T1000 (cell line): ENCODE results near the gene ACTL6A.
"Not testable (repeated sequence)": the region's sequence is repeated elsewhere in the genome, so short reads cannot be mapped to it uniquely, and the experiment has no call there.

Experiments used
- DNase-seq: peaks from one replicate; lab custom pipeline; 2025; ENCODE audit warnings: mixed read lengths; lab: John Stamatoyannopoulos, UW

The ACTL6A gene

DNA sequence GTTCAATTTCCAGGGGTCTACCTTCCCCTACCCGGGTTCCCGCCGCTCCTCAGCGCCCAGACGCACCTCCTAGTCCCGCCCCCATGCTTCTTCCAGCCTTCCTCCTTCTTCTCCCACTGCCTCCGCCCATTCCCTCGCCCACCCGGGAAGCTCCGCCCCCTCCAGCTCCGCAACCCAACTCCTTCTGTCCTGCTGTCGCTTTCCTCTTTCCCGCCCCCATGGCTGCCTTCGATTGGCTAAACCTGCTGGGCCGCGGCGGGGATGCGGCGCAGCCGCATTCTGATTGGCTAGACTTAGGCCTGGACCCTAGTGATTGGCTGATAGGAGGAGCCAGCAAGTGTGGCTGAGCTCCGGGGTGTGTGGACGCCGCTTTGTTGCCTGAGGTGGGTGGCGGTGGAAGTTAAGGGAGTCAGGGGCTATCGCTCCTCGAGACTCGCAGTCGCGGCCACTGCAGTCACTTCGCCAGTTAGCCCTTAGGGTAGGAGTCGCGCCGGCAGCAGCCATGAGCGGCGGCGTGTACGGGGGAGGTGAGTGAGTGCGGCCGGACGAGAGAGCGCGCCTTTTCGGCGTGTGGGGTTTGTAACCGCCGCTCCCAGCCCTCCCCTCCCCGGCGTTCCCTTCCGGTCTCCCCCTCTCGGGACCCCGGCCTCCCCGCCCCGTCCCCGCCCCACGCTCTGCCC lies at the start of gene ACTL6A:
ACTL6A (plus strand) TSS at position 336 of the 680 bp plus-strand sequence; CDS start at position 503, 167 bp downstream.
- peak; percentile 98 for DNase-seq

DNA sequence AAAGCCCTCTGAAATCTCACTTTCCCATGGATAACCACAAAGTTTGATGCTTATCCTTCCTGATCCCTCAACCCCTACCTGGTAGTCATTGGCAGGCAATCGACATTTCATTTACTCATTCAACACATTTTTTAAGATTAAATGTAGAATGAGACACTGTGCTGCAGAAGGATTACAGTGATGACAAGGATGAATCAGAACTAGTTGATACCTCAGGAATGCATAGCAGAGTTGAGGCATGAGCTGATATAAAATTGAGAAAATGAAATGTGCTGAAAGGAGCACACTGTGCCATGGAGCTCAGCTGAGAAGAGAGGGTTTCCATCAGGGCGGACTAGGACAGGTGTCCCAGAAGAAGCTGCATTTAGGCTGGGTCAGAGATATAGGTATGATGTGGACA lies 48.9 kb upstream of the ACTL6A start:
- no peak for DNase-seq

DNA sequence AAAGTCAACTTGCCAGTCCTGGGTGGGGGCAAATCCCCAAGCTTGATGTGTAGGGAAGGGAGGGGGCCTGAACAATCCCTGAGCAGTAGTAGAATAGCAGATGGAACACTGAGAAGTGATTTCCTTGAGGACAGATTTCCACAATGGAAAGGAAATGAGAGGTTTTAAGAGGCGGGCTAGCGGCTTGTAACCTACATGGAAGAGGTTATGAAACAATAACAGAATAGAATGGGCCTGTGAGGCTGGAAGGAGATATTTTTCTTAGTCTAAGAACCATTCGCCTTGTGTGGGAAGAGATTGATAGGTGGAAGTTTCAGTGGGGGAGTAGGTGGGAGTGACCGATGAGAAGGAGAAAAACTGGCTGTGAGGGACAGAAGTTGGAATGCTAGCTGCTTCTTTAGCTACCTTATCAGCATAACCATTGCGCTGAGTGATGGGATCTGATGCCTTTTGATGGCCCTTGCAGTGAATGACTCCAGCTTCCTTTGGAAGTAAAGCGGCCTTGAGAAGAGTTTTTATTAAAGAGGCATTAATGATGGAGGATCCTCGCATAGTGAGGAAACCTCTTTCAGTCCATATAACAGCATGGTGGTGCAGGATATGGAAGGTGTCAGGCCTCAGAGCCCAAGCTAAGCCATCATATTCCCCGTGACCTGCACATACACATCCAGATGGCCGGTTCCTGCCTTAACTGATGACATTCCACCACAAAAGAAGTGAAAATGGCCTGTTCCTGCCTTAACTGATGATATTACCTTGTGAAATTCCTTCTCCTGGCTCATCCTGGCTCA lies 46.1 kb upstream of the ACTL6A start:
- DNase-seq = not testable (repeated sequence)

DNA sequence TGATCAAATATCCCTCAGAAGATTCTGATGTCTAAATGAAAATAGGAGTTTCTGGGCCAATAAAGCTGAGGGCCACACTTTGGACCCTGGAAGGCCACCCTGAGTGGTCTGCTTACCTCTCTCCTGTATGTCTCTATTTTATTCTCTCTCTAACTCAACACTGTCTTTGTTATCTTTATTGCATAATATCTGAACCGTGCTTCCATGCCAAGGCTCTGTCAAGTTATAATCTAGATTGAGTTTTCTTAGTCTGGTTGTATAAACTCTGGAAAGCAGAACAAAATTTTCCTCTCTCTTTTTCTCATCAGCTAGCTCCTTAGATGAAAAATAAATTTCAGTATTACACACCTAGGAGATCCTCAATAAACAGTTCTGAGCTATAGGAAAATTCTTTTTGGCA lies 36.2 kb upstream of the ACTL6A start:
- no peak for DNase-seq

DNA sequence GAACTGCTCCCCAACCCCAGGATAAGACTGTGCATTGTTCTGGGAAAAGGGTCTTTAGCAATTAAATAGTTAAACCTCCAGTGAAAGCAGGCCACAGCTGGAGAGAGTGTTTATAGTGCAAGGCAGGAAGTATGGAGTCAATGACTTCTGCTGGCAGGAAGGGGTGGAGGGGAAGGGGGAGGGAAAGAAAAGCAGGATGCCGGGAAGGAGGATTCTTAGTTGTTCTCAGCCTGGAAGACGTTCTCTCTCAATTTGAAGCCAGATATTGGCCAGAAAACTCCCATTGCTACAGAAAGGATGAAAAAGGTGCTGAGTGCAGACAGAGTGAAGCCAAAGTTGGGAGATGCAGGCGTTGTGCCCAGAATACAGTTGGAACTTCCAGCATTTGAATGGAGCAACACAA lies 35.7 kb upstream of the ACTL6A start:
- no peak for DNase-seq

DNA sequence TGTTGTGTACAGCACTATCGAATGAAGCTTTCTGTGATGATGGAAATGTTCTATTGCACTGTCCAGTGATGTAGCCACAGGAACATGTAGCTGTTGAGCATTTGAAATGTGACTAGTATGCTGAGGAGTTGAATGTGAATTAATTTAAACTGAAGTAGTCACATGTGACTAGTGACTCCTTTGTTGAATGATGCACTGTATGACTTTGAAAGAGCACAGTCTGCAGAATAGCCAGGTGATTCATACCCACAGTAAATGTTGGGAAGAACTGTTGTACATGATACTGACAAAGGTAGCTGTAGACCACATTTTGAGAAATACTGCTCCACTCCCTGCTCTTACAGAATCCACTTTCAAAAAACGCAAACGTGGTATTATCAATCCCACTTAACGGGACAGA lies 34.0 kb upstream of the ACTL6A start:
- no peak for DNase-seq

DNA sequence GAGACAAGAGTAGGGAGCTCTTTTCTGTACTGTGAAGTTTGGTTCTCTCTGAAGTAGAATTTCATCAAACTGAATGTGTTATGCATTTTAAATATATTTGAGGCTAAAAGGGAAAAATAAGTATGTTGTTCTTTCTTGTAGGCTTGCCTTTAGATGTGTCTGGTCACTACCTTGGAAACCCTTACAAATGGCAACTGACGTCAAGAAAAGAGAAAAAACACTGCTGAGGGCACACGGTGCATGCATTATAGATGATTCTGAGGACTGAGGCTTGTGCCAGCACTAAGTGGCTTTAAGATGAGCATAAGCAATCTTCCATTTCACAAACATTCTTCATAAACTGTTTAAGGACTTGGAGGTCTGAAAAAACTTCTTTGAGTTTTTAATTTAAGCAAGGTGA lies 31.1 kb upstream of the ACTL6A start:
- no peak for DNase-seq

DNA sequence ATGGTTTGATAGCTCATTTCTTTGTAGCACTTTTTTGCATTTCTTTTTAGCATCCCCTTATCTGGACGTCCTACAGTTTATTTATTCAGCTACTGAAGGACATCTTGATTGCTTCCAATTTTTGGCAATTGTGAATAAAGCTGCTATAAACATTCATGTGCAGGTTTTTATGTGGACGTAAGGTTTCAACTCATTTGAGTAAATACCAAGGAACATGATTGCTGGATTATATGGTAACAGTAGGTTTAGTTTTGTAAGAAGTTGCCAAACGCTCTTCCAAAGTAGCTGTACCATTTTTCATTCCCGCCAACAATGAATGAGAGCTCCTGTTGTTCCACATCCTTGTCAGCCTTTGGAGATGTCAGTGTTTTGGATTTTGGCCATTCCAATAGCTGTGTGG lies 29.5 kb upstream of the ACTL6A start:
- DNase-seq = no peak

DNA sequence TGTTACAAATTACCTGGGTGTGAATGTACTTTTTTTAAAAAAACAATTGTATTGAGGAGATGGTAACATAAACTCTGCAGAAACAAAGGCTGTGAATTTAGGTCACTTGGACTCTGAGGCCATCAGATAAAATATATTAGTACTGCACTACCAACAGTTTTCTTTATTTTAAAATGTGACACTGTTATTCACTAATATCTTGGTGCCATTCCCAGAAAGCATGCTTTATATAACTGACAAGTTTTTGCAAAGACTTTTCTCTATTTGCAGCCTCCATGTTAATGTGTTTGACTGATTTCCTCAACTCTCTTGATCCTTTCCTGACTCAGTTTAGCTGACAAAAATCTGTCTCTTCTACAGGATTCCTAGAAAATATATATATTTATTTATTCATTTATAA lies 26.5 kb upstream of the ACTL6A start:
- DNase-seq = no peak

DNA sequence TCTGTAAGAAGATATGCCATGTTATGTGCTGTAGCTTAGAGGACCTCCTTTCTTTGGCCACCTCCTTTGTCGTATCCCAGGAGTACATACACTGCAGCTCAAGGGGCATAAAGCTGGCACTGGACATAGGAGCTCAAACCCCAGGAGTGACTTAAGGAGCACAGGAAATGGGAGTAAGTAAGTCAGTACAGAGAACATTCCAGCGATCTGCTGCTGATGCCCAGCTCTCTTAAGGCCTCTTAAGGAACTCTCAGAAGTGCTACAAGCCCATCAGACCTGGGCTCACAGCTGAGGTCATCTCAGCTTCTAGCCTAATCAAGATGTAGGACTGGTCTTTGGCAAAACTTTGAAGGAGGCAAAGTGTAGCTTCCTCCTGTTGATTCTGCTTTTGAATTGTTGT lies 21.6 kb upstream of the ACTL6A start:
- DNase-seq = no peak

DNA sequence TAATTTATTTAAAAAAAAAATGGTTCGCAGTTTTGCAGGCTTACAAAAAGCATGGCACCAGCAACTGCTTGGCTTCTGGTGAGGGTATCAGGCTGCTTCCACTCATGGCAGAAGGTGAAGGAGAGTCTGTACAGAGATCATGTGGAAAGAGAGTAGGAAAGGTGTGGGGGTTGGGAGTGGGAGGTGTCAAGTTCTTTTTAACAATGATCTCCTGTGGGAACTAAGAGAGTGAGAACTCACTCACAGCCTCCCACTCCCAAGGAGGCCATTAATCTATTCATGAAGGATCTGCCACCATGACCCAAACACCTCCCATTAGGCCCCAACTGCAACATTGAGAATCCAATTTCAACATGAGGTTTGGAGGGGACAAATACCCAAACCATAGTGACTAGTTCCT lies 21.1 kb upstream of the ACTL6A start:
- DNase-seq = no peak

DNA sequence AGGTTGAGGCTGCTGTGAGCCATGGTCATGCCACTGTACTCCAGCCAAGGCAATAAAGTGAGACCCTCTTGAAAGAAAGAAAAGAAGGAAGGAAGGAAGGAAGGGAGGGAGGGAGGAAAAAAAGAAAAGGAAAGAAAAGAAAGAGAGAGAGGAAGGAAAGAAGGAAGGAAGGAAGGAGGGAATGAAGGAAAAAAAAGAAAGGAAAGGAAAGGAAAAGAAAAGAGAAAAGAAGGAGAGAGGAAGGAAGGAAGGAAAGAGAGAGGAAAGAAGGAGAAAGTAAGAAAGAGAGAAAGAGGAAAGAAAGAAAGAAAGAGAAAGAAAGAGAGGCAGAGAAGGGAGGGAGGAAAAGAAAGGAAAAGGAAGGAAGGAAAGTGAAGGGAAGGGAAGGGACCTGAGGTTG lies 20.4 kb upstream of the ACTL6A start:
- DNase-seq = no peak

DNA sequence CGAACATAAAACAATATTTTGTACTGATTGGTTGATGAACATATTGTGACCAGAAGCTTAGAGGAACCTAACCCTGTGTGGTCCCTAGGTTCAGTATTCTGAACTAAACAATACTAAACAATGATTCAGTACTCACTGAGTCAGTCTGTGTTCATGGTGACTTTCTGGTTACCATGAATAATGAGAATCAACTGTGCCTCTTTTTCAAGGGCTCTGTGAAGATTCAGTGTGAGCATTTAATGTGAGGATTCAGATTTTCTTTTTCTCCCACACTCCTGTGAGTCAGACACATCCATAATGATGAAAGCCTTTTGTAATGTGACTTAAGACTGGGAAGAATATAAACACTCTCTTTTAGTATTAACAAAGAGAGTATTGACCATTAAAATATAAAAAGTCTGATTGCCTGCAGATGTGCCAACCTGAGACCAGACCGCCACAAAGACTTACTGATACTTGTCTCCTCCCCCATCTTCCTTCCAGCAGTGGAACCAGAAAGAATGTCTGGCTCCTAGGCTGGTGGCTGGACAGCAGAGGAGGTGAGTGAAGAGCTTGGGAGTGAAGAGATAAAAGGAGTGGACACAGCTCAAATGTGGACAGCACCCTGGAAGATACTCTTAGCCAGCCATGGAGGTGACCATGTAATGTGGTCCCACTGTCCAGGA lies 17.6 kb upstream of the ACTL6A start:
- no peak for DNase-seq

DNA sequence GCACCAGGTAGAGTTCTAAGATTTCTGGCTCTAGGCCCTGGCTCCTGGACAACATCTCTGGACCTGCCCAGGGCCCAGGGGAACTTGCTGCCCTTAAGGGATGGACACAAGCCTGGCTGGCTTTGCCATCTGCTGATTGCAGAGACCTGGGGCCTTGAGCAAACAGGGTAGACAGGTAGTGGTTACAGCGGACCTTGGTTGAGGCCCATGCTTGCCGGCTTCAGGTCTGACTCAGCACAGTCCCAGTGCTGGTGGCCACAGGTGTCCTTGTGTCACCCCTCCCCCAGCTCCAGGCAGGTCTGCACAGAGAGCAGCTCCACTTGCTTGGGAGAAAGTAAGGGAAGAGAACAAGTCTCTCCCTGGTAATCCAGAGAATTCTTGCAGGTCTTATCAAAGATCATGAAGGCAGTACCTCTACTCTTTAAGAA lies 15.9 kb upstream of the ACTL6A start:
- DNase-seq = no peak

DNA sequence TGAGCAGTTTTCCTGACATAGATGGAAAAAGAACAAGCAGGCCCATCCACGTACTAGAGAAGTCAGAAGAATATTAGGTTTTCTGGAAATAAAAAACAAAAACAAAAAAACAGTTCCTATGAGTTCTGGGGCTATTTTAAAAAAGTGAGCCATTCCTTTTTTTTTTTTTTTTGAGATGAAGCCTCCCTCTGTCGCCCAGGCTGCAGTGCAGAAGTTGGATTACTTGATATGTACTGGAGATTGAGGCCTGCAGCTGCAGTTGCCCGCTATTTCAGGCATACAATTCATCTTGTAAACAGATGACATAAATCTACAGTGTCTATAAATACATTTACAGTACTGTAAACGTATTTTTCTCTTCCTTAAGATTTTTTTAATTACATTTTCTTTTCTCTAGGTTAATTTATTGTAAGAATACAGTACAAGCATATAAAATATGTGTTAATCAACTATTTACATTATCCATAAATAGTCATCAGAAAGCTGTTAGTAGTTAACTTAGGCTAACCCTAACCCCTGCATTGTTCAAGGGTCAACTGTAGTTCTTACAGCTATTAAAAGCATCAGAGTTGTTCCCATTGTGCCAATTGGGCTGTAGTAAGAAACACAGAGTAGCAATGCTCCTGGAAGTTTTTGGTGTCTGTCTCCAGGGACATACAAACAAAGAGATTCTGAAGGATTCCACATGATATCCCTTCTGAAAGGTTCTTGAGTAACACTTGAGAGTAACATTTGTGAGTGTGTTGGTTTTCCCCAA lies 11.2 kb upstream of the ACTL6A start:
- DNase-seq = no peak

DNA sequence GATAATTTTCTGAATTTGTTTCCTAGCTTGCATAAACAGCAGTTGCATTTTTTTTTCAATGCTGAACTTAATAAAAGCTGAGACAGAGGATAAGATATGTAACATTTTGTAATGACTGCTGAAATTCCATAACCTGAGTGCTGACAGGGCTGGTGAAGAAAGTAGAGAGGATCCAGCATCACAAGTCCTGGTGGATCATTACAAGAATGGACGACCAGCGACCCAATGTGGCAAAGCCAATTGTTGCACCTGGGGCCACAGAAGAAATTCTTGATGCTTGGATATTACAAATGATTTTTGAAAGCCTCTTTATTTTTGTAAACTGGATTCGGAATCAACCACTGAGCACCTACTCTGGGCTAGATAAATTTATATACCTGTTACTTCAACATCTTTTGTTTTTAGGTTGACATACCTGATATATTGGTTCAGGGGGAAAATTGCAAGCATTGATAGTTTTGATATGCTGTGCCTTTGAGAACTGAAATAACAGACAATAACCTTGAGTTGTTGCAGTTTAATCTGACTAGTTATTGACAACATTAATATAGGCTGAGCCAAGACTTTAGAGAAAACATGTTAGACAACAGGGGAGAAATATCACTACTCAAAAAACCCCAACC lies 3.9 kb upstream of the ACTL6A start:
- peak; percentile 16 for DNase-seq

DNA sequence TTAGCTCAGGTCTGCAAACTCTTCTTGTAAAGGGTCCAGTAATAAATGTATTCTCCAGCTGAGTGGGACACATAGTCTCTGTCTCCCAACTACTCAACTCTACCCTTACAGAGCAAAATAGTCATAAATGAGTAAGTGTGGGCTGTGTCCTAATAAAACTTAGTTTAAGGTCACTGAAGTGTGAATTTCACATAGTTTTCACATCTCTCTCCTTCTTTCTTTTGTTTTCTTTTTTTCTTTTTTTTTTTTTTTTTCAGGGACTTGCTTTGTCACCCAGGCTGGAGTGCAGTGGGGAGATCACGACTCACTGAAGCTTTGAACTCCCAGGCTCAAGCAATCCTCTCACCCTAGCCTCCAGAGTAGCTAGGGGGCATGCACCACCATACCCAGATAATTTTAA lies 1.9 kb upstream of the ACTL6A start:
- DNase-seq = no peak

DNA sequence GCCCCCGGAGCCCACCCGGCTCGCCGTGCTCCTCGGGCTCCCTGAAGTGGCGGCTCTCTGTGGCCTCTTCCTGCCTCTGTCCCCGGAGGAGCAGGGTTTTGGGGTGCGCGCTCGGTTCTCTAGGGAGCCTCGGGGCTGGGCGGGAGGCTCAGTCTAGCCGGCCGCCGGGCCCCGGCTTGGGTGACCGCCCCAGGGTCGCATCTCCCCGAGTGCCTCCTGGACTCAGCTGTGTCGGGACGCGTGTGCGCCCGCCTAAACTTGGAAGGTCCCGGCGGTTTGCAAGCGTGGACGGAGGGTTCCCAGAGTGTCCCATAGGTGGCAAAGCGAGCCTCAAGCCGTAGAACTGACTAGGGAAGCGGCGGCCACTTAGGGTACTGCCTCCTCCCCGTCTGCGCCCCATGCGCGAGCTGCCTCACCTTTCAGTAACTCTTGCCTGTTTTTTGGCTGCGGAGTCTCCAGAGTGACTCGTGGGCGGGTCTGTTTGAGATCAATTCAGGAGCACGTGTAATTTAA lies 601 bp downstream of the ACTL6A start:
- DNase-seq = peak; percentile 59

DNA sequence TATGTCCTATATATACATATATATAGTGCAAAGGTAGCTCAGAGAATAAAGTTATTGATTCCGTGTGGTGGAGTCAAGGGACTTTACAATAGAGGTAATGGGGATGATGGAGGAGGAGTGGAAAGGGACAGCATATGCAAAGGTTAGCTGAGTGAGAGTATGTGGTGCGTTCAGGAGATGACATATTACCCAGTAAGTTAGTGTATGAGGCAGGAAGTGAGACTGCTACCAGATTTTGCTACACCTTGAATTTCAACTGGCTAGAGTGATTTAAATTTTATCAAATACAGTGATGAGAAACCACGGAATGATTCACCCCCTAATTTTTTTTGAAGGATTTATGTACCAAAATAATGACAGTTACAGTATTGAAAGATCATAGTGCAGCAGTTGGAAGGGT lies 2.8 kb downstream of the ACTL6A start:
- no peak for DNase-seq

DNA sequence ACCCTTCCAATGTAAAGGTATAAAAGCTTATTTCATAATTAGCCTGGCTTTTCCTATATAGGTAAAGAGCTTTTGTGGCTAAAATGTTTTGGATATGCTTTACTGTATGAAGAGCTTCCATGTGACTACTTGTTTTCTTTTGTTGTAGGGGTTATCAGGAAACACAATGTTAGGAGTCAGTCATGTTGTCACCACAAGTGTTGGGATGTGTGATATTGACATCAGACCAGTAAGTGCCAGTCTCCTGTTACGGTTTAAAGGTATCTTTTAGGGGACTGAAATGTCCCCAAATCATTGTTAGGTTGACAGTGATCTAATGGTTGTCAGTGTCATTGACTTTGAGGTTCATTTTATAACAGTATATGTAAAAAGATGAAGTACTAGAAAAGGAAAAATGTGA lies 18.3 kb downstream of the ACTL6A start:
- no peak for DNase-seq

DNA sequence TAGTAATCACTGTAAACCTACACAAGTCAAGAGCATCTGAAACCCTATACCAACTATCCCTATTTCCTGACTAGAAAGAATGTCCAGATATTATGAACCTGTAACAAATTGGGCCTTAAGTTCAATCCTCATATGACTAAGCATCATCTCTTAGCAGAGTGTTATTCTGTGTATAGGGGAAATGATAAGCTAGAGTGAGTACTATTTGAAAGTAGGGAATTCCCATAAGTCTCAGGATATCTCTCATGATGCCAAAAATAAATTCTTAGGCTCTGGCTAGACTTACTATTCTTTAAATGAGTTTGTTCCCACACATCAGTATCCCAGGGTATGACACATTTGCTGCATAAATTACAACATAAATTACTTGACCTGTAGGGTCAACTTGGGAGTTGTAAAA lies 26.4 kb downstream of the ACTL6A start:
- no peak for DNase-seq

DNA sequence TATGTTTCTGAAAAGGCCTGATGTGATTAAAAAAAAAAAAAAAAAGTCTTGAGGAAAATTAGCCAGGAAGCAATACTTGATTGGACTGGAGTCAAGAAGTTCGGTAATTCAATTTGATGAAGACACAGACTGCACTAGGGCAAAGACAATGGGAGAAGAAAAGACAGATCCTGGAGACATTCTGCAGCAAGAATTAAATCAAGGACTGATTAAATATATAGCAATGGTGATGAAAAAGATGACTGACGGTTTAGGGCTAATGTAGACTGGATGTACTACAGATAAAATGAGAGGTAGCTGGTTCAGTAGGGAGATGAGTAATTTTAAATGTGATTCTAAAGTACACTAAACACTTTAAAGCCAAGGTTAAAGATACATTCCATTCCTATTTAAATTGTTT lies 27.9 kb downstream of the ACTL6A start:
- DNase-seq = no peak
